Adrenal gland (tissue), 12 donors: Measurements from ENCODE around the gene TMEM150C. TPM values are rescaled to one million over a fixed set of nuclear protein-coding genes. Genes with fewer than 3 reads are reported as not detected.
"Not testable (repeated sequence)": the region's sequence is repeated elsewhere in the genome, so short reads cannot be mapped to it uniquely, and the experiment has no call there.

Experiments
- DNase-seq, 7 donors: peaks; one replicate each; pipeline ENCODE4 v3.0.0-alpha.2; 2019 to 2020
- H3K27ac ChIP-seq, 5 donors: fragments of 200-600 bp; sonication (generic) in 4 of 5; 1 replicate in 3 of 5; 2 replicates in 2 of 5; pipeline versions ENCODE4 v1.5.1 to v1.8.0; 2016 to 2020; ENCODE audit warnings: mild to moderate bottlenecking in 1 of 5
- H3K27me3 ChIP-seq: fragments of 200-600 bp; 2 replicates; pipeline ENCODE4 v1.8.0; 2021
- H3K36me3 ChIP-seq, 2 donors: fragments of 200-600 bp; replicated peaks in 1 of 2; 1 replicate in 1 of 2; 2 replicates in 1 of 2; pipeline versions ENCODE4 v1.5.1 to v1.8.0; 2018 to 2022
- H3K4me1 ChIP-seq, 2 donors: fragments of 200-600 bp; replicated peaks in 1 of 2; 1 replicate in 1 of 2; 2 replicates in 1 of 2; pipeline versions ENCODE4 v1.5.1 to v1.8.0; 2018 to 2021
- H3K4me3 ChIP-seq, 4 donors: fragments of 200-600 bp; sonication (generic) in 3 of 4; one replicate each; pipeline ENCODE4 v1.5.1; 2016 to 2018
- H3K9me3 ChIP-seq, 3 donors: fragments of 200-600 bp; sonication (generic) in 1 of 3; replicated peaks in 1 of 3; 1 replicate in 2 of 3; 2 replicates in 1 of 3; pipeline versions ENCODE4 v1.5.1 to v1.8.0; 2016 to 2021
- POLR2A ChIP-seq, 2 donors: fragments of 450-650 bp; IDR thresholded peaks; one replicate each; pipeline ENCODE4 v1.6.1; 2017; ENCODE audit warnings: antibody characterized with exemption in 2 of 2, mild to moderate bottlenecking in 2 of 2, moderate library complexity in 1 of 2
- WGBS, 4 donors: extraction: QIAGEN DNeasy Blood & Tissue Kit in 2 of 4; methylation state at CpG; one replicate each; pipeline versions ENCODE4 v1.1.5 to v1.1.7; 2013 to 2017; 5-methylcytosine and 5-hydroxymethylcytosine counted together
- intact Hi-C, 2 donors: fragments of 100-400 bp; cut with DNase I; formaldehyde crosslinking; loops; one replicate each; pipeline versions ENCODE4 v1.14.1 to v1.15.0; 2022 to 2023
- polyA plus RNA-seq, 3 donors: library from polyadenylated mRNA; stranded (reverse); fragments of 200-250 nt in 2 of 3; fragments of 350-450 nt in 1 of 3; fragmentation: Illumina TruSeq in 1 of 3; extraction: RNeasy Lipid Tissue Mini Kit (QIAGEN cat#74804) in 1 of 3; gene quantifications; one replicate each; pipeline ENCODE4 v1.2.3, GENCODE V29; 2013 to 2014
- total RNA-seq, 9 donors: library from RNA; depleted of rRNA in 4 of 9; stranded (reverse); fragments of >200 nt in 4 of 9; fragments of 120-200 nt in 1 of 9; fragmentation: NEBNext Ultra II Directional in 1 of 9; extraction: Animal tissue kit (Norgen Biotek cat#: 25700) in 1 of 9; gene quantifications; one replicate each; pipeline versions ENCODE4 v1.1.0 to v1.2.4, GENCODE V29; 2013 to 2023
- TF ChIP-seq, protein P1 (sequence below), 6 experiments: fragments of 450-650 bp in 4 of 6; fragments of 200-600 bp in 2 of 6; sonication (generic) in 1 of 6; IDR thresholded peaks; 1 replicate in 5 of 6; 2 replicates in 1 of 6; pipeline versions ENCODE4 v1.5.1 to v1.8.0; 2016 to 2021; ENCODE audit warnings: antibody characterized with exemption in 6 of 6, mild to moderate bottlenecking in 2 of 6, moderate library complexity in 1 of 6
- donor health status: healthy with polysubstance abuse.
- donor health status: Bipolar disorder and iron deficiency.
- donor health status: DM: yes; HTN: yes; CAD: no.
- donor health status: DM: no; HTN: no; CAD: no.
- donor health status: DM: no; HTN: no; CAD: no.
- donor health status: DM: yes; HTN: yes; CAD: no.

The TMEM150C gene
- total and polyA plus RNA-seq, 12 donors, result 8.0 to 254 (median 76.0) TPM

- DNase-seq, result no peak
Observed at GRCh38 chr4:82479562-82479961, 82.2 kb downstream of the TMEM150C start.

DNA sequence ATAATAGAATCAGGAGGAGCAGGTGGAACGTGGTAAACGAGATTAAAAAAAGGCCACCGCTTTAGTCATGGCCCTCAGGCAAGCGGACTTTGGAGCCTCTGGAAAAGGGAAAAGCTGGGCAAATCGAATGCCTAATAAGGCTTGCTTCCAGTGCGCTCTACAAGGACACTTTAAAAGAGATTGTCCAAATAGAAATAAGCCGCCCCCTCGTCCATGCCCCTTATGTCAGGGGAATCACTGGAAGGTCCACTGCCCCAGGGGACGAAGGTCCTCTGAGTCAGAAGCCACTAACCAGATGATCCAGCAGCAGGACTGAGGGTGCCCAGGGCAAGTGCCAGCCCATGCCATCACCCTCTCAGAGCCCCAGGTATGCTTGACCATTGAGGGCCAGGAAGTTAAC, 84.3 kb downstream of the TMEM150C start:
- not testable (repeated sequence) for DNase-seq, H3K4me3 ChIP-seq, H3K9me3 ChIP-seq, H3K27me3 ChIP-seq, H3K36me3 ChIP-seq, H3K4me1 ChIP-seq, H3K27ac ChIP-seq
- 85 to 90% (median 87%) methylated on average over 8 to 9 of the region's 9 CpGs for WGBS, 4 donors
- intact Hi-C loops, result loop anchor here in 1 of 2 donors (10.0 kb wide), 1 partner anchor 327 kb away; no protein-coding TSS in a partner anchor

More at GRCh38 chr4:82479562-82479961, 82.2 kb downstream of the TMEM150C start:
- Histone ChIP-seq H3K27ac (no peak overlapping the region), H3K36me3 (no peaks in the 10 kb centered on the region), H3K27me3 (no peaks in the 10 kb centered on the region), H3K4me3 (no peak overlapping the region), H3K9me3 (no peaks in the 10 kb centered on the region), H3K4me1 (no peaks in the 10 kb centered on the region)
- TF ChIP-seq, protein P1, sequence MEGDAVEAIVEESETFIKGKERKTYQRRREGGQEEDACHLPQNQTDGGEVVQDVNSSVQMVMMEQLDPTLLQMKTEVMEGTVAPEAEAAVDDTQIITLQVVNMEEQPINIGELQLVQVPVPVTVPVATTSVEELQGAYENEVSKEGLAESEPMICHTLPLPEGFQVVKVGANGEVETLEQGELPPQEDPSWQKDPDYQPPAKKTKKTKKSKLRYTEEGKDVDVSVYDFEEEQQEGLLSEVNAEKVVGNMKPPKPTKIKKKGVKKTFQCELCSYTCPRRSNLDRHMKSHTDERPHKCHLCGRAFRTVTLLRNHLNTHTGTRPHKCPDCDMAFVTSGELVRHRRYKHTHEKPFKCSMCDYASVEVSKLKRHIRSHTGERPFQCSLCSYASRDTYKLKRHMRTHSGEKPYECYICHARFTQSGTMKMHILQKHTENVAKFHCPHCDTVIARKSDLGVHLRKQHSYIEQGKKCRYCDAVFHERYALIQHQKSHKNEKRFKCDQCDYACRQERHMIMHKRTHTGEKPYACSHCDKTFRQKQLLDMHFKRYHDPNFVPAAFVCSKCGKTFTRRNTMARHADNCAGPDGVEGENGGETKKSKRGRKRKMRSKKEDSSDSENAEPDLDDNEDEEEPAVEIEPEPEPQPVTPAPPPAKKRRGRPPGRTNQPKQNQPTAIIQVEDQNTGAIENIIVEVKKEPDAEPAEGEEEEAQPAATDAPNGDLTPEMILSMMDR (IDR thresholded peaks at IDR 0.05), result no peak
- TF ChIP-seq POLR2A (IDR thresholded peaks at IDR 0.05), result no peak
- 92 to 97% (median 95%) methylated on average over 14 of the region's 14 CpGs for WGBS, 4 donors
- intact Hi-C loops, result loop anchor here in 1 of 2 donors (10.0 kb wide), 1 partner anchor 325 kb away; no protein-coding TSS in a partner anchor

DNA sequence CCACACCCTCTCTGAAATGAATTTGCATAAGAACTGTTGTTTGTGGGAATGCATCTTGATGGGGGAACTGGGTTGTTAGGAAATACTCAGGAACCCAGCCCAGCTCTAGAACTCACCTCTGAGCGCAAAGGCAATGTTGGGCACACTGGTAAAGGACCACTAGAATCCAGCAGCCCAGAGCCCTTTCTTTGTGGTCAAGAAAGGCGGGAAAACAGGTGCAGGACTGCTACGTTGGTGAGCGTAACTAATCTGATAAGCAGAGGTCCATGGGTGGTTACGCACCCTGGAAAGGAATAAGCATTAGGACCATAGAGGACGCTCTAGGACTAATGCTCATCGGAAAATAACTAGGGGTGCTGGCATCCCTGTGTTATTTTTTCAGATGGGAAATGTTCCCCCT, 85.9 kb downstream of the TMEM150C start:
- not testable (repeated sequence) for H3K27me3 ChIP-seq, H3K36me3 ChIP-seq, H3K9me3 ChIP-seq, DNase-seq, H3K4me3 ChIP-seq, H3K27ac ChIP-seq, H3K4me1 ChIP-seq
- whole genome bisulfite sequencing, 4 donors, result 94 to 95% (median 94%) methylated on average over 7 of the region's 7 CpGs
- intact Hi-C loops, result loop anchor here in 1 of 2 donors (10.0 kb wide), 1 partner anchor 329 kb away; no protein-coding TSS in a partner anchor

GRCh38 chr4:82473621-82474164, 88.1 kb downstream of the TMEM150C start:
- Histone ChIP-seq H3K4me3 (no peak overlapping the region), H3K9me3 (no peaks in the 10 kb centered on the region), H3K27ac (no peak overlapping the region), H3K4me1 (no peaks in the 10 kb centered on the region), H3K36me3 (no peaks in the 10 kb centered on the region), H3K27me3 (no peaks in the 10 kb centered on the region)
- 96 to 97% (median 97%) methylated on average over 15 of the region's 15 CpGs for WGBS, 4 donors
- intact Hi-C loops, result loop anchor here in 1 of 2 donors (10.0 kb wide), 1 partner anchor 331 kb away; no protein-coding TSS in a partner anchor
- TF ChIP-seq, protein P1 (IDR thresholded peaks at IDR 0.05), result no peak
- no peak for TF ChIP-seq POLR2A (IDR thresholded peaks at IDR 0.05)
- DNase-seq, result no peak

GRCh38 chr4:82473080-82473479, 88.7 kb downstream of the TMEM150C start:
- not testable (repeated sequence) for H3K27ac ChIP-seq, H3K4me3 ChIP-seq, H3K4me1 ChIP-seq, DNase-seq, H3K9me3 ChIP-seq, H3K27me3 ChIP-seq, H3K36me3 ChIP-seq
- intact Hi-C loops, result loop anchor here in 1 of 2 donors (10.0 kb wide), 1 partner anchor 332 kb away; no protein-coding TSS in a partner anchor
- WGBS, 4 donors, result 57 to 81% (median 67%) methylated on average over 5 of the region's 5 CpGs
